Activated T-cell treated with anti-CD3 and anti-CD28 coated beads for 24 hours (primary cell): ENCODE data around the gene LCN10.

ENCODE experiments used
- DNase-seq: peaks from one replicate; pipeline ENCODE4 v3.0.0-alpha.2; 2020; ENCODE audit warnings: low read depth

The LCN10 gene

DNA sequence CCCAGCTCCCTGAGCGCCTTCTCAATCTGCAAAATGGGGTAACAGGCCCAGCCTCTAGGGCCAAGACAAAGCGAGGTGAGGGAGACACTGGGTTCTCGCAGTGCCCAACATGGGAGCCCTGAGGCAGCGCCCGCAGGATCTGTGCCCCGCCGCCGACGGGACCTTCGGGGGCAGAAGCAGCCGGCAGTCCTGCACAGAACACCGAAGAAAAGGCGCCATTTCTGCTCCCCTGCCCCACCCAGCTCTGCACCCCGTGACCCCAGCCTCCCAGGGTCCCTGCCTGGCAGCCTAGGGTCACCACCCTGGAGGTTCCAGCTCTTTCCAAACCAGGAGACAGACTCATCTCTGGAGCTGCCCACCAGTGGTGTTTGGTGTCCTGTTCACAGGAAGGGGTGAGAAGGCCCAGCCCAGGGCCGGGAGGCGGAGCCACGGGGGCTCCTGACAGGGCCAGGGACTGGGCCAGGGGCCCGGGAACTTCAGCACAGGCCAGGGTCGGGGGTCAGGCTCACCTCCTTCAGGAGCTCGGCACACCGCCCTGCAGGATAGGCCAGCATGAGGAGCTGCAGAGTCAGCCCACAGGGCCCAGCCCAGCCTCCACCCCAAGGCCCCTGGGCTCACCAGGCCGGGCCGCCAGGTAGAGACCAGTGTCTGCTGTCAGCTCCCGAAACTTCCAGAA is 12.0 kb upstream of the LCN10 start:
- no peak for DNase-seq

DNA sequence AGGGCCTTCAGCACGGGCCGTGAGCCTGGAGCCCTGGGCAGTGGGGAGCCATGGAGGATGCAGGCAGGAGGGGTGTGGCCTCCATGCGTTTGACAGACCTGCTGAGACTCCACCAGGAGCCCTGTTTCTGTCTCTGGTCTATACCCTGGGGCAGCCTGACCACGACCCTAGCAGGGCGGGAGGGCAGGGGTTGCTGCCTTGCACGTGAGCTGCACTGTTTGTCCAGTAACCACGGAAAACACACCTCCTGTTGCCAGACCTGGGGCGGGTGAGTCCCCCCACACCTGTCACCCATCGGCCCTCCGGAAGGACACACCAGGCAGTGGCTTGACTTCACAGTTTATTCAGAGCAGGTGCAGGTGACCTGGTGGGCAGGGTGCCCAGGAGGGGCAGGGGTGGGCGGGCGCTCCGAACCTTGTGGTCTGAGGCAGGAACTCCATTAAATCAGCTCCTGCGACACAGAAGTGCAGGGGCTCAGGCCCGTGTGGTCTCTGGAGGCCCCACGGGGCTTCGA is 11.4 kb upstream of the LCN10 start:
- DNase-seq: no peak

DNA sequence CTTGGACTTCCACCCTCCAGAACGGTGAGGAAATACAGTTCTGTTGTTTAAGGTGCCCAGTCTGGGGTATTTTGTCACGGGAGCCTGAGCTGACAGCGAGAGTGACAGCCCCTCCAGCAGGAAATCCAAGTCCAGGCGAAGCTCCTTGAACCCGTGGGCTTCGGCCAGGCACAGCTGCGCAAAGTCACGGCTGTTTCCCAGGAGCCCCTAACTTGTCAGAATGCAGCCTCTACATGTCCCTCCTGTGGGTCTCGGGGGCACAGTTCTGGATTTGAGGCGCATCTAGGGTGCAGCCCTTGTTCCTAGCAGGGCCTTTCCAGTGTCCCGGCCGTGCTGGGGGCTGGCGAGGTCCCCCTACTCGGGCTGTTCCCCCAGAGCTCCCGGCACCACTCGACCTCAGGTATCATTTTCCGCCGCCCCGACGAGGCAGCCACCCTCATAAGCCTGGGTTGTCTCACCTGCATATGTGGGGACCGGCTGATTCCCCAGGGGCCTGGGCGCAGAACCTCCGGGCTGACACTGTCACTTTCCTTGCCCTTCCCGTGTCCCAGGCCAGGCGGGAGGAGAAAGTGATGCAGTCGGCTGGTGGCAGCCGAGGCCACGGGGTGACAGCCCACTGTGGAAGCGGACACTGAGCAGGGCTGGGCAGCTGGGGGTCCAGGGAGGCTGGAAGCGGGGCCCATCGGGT is 10.8 kb upstream of the LCN10 start:
- DNase-seq: no peak

DNA sequence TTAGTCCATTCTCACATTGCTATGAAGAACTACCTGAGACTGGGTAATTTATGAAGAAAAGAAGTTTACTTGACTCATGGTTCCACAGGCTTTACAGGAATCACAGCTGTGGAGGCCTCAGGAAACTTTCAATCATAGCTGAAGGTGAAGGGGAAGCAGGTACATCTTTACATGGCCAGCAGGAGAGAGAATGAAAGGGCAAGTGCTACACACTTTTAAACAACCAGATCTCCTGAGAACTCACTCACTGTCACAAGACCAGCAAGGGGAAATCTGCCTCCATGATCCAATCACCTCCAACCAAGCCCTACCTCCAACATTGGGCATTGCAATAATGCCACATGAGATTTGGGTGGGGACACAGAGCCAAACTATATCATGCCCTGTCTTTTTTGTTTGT is 9.1 kb upstream of the LCN10 start:
- no peak for DNase-seq

DNA sequence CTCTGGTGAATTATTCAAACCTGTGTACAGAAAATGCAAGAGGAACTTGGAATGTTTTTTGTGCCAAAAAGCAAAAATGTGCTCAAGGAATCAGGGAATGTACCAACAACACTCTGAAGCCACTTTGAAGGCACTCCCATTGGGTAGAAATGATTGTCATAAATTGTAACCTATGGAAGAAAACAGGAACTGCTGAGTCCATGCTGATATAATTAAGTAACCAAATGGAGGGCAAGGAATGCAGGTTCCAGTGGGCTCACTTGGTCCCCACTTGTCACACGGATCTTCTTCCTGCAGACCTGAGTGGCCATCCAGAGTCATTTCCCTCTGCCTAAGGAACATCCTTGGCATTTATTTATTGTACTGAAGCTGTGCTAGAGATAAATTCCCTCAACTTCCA is 8.5 kb upstream of the LCN10 start:
- DNase-seq: no peak

DNA sequence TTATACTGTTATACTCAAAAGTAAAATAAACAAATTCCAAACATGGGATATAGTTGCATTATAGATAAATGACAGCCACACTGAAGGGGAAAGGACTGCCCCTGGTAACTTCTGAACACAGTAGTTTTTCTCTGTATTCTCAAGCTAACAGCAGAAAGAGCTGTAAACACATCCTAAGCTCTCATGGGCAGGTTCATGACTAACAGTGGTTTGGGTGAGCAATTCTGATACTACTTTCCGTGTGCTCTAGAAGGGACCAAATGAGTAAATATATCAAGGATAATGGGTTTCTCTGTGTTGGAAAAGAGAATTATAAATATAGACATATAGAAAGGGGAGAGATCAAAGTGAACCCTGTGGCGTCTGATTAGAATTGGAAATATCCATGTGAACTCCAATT is 7.8 kb upstream of the LCN10 start:
- DNase-seq: no peak

DNA sequence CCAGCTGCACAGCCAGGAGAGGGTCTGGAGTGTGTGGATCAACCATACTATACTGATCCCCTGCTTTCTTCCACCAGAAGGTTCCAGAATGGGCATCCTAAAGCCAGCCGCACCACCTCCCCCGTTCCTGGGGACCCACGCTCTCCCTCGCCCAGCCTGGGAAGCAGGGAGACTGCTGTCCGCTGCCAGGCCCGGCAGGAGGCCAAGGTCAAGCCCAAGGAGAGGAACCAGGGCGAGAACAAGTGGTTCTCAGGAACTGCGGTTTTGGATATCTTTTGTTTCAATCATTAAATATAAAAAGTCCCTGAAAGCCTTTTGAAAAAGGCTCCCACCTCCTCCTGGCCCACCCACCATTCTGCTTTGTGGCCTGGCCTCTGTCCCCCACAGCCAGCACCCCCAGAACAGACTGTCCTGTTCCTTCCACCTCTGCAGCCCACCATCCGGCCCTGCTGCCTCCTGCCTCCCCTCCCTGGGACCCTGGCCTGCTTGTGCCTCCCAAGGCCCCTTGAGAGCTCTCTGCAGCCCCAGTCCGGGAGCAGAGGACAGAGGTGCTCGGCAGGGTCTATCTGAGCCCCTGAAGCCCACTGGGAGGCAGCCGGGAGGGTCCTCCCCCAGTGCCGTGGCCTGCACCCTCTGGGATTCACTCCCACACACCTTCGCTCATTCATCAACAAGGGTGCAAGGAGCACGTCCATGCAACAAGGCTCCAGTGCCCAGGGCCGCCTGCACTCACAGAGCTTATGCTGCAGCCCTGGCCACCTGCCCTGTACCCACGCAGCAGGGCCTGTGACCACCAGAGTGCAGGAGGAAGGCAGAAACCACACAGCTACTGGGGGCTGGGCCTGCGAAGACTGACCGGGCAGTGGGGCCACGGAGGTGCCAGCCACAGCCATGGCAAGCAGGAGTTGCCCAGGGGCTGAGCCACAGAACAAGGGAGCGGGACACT is 6.2 kb upstream of the LCN10 start:
- no peak for DNase-seq

DNA sequence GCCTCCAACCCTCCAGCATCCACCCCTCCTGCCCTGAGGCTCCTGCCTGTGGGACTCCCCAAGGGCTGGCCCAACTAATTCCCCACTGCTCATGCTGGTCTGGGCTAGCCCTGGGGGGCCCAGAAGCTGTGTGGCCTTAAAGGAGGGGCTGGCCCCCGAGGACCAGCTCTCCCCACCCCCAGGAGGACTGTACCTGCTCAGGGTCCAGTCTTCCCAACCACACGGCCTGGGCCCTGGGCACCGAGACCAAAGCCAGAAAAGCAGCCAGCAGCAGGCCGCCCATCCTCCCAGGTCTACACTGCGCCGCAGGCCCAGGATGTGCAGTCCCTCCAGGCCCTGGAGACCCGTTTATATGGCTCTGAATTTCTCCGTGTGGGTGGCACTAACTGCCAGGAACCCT is 5.5 kb upstream of the LCN10 start, which contains the start of gene LCN6:
TSS of gene LCN6 (minus strand) at position 325 of the 400 bp plus-strand sequence. CDS start at position 283, 42 bp downstream.
- DNase-seq: no peak

DNA sequence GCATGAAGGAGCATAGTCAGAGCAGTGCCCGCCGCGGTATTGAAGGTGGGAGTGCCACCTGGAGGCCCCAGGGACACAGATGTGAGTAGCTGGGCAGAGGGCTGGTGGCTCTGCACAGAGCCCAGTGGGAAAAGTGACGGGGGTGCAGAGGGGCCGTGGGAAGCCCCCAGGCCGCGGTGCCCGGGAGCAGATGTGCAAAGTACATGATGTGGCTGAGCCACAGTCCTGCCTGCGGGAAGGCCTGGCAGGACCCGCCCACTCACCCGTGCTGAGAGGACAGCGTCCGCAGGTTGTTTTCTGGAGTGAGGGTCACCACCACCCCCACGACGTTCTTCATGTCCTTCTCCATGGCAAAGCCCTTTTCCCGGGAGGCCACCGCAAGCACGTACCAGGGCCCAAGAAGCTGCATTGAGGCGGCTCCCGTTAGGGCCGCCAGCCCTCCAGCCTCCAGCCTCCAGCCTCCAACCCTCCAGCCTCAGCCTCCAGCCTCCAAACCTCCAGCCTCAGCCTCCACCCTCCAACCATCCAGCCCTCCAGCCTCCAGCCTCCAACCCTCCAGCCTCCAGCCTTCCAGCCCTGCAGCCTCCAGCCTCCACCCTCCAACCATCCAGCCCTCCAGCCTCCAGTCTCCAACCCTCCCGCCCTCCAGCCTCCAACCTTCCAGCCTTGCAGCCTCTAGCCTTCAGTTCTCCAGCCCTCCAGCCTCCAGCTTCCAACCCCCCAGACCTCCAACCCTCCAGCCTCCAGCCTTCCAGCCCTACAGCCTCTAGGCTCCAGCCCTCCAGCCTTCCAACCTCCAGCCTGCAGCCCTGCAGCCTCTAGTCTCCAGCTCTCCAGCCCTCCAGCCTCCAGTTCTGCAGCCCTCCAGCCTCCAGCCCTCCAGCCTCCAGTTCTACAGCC is 4.7 kb upstream of the LCN10 start:
- no peak for DNase-seq

DNA sequence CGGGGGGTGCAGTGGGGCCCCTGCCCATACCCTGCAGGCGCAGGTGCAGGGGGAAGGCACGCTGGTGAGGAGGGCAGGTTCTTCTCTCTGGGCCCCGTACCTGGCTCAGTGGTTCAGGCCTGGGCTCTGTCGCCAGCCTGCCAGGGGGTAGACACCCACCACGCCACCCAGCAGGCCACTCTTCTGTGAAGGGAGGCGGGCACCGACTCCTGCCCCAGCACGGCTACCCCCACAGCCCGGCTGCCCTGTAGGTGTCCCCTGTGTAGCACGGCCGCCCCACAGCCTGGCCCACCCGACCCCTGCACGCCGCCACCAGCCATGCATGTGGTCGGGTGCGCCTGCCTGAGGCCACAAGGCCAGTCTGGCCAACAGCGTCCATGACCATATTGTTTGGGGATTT is 3.9 kb upstream of the LCN10 start:
- DNase-seq: no peak

DNA sequence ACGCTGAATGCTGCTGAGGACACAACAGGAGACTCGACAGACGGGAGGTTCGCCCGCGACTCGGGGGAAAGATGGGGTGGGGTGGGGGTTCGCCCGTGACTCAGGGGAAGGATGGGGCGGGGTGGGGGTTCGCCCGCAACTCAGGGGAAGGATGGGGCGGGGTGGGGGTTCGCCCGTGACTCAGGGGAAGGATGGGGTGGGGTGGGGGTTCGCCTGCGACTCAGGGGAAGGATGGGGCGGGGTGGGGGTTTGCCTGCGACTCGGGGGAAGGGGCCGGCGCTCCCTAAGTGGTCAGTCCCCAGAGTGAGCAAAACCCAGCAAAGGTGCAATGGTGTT is 3.4 kb upstream of the LCN10 start:
- no peak for DNase-seq

DNA sequence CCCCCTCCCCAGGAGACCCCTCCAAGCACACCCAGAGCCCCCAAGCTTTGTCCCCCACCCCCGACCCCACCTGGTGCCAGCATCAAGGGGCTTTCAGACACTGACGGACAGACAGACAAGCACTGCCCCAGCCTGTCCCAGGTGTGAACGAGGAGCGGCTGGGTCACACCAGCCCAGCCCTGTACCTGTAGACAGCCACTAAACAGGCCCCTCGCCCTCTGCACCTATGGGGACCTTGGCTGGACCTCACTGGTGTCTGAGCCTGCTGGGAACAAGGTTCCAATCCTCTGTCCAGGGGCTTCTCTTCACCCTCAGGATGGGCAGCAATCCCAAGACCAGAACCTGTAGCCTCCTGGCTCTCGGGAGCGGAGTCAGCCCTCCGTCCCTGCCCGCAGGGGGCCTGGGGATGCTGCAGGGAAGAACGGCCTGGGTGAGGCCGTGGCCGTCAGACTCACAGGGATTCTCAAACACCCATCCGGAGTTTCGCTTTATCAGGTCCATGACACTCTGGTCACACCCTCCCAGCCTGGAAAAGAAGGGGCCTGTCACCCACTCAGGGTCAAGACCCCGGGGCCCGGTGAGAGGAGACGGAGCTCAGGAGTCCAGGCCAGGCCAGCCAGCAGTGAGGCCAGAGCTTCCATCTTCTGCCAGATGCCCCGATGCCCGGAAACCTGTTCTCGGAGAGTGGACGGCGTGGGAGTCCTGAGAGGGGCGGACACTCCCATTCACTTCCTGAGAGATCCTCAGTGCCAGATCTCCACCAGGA is 2.8 kb upstream of the LCN10 start:
- DNase-seq: no peak

DNA sequence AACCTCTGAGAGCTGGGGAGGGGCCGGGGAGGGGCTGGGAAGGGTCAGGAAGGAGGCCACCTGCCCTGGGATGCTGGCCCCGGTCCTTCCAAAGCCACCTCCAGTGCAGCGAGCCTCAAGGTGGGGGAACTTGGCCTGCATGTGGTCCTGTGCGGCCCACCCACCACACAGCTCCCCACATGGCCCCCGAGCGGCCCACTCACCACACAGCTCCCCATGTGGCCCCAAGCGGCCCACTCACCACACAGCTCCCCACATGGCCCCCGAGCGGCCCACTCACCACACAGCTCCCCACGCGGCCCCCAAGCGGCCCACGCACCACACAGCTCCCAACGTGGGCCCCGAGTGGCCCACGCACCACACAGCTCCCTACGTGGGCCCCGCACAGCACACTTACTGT is 2.0 kb upstream of the LCN10 start:
- no peak for DNase-seq

DNA sequence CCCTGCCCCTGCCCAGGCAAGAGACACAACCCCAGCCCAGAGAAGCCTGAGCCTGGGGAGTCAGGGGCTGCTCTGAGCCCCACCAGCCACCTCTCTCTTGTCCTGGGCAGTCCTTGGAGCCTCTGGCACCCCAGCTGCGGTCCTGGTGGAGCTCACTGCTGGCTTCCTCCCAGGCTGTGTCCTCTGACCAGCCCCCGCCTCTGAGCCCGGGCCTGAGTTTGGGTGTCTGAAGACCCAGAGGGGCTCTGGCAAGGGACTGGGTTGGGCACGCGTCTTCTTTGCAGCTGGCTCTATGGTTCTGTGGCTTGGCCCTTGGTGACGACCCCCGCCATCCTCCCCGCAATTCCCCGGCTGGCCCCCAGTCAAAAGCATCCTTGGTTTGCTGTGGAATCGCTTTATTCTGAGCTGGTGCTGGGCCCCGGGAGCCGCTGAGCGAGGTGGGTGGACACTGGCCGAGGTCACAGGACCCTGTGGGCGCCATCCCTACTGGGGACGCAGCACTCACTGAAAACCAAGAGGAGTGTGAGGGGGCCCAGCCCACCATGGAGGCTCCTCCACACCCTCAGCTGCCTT is 985 bp upstream of the LCN10 start:
- no peak for DNase-seq

DNA sequence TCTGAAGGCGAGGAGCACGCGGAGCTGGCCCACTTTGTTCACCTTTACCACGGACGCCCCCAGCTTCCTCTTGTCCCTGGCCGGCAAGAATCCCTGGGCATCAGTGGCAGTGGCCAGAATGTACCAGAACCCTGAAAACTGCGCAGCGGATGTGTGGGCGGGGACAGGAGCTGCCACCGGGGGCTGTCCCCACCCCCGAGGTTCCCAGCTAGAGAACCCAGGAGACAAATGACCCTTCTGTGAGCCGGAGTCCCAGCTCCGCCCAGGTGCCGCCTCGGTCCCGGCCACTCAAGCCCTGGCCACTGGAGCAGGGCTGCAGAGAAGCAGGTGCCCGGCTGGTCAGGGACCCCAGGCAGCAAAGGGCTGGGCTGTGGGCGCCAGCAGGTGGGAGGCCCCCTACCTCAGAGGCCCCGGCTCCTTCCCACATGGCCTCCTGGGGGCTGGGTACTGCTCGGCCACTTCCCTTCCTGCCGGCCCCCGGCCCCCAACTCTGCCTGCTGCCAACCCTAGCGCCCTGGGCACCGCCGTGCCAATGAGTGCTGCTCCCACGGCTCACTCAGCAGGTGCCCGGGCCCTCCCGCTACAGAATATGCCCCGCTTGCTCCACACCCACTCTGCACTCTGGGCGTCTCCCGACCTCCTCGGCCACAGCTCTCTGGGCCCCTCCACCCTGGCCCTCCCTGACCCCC is 713 bp downstream of the LCN10 start:
- DNase-seq: no peak

DNA sequence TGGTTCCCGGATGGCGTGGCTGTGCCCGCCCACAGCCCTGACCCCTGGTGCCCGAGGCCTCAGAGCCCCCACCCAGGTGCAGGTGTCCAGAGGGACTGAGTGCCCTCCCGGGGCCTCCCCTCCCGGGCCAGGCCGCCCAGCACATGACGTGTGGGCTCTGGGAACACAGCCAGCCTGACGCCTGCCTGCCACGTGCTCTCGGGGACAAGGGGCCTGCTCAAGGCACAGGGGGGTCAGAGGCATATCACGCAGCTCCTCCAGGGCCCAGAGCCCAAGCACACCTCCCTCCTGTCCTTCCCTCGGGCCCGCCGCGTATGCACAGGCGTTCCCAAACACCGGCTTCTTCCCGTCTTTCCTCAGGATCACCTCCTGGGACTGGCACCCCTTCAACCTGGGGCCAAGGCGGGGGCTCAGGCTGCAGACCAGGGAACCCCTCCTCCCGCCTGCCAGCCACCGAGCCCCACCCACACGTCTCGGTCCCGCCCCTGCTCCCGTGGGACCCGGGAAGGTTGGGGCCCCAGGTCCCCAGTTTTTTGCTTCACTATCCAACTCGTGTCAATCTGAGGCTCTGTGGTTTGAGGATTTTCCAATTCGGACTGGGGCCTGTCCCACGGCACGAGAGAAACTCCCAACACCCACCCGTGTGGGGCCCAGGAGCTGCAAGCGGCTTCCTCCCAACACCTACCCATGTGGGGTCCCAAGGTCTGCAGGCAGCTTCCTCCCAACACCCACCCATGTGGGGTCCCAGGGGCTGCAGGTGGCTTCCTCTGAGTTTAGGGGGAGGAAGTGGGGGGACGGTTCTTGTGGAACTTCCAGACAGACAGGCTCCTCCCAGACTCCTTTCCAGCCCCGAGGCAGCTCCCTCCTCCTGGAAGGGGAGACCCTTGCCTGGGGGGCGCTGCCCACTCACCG is 1.5 kb downstream of the LCN10 start:
- no peak for DNase-seq

DNA sequence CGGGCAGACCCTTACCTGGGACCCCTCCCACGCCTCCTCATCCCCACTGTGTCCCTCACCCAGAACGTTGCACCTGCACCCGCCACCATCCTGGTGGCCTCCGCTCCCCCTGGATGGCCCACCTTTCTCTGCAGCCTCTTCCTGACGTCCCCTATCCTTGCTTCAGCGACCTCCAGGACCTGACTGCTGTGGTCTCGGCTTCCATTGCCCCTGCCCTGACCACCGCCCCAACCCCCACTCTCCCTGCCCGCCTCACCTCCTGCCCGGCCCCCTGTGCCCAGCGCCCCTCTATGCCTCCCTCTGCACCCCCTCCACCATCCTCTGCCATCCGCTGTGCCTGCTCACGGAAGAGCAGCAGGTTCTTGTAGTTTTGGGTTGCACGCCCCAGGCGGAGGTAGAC is 2.2 kb downstream of the LCN10 start:
- DNase-seq: no peak

DNA sequence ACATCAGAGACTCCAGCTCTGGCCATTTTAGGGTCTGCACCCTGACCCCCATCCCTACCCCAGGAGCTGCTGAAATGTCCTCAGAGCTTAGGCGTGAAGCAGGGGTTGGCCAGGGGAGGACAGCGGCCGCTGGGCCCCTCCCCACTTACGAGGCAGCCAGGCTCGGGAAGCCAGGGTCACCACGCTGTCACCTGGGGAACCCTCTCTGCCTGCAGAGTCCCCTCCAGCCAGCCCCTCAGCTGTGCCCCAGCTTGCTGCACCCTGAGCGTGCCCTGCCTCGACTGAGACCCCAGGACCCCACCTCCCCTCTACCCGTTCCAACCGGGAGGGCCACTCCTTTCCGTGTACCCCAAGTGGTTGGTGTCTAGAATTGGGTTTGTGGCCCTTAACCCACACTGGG is 2.7 kb downstream of the LCN10 start:
- no peak for DNase-seq

DNA sequence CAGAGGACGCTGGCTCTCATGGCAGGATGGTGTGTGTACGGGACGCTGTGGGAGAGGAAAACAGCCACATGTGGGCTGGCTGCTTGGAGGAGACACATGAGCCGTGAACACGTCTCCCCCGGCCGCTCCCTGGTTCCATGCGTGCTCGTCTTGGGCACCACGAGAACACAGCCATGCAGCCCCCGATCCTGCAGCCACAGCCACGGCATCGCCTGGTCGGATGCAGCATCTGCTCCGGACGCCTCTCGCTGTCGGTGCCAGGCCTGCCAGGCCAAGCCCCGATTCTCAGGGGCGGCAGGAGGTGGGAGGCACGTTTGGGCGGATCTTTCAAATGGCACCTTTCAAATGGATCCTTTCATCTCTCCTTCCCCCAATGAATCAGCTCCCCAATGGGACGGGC is 3.2 kb downstream of the LCN10 start:
- no peak for DNase-seq
